H9 (cell line): Measurements from ENCODE around the gene LY6G5C. TPM values are rescaled to one million over a fixed set of nuclear protein-coding genes. Genes with fewer than 3 reads are reported as not detected.

Source experiments
- DNase-seq: peaks from one replicate; pipeline ENCODE4 v3.0.0-alpha.2; 2017
- H2AFZ ChIP-seq: one replicate; pipeline ENCODE4 v1.6.1; 2013; ENCODE audit warnings: mild to moderate bottlenecking, low read length, control low read depth, moderate library complexity
- H2AK5ac ChIP-seq: 2 replicates; pipeline ENCODE4 v1.6.1; 2013; ENCODE audit warnings: low read length, control low read depth, mixed read lengths; ENCODE audit not compliant: insufficient read length
- H2BK120ac ChIP-seq: one replicate; pipeline ENCODE4 v1.6.1; 2013; ENCODE audit warnings: low read depth, mild to moderate bottlenecking, low read length, control low read depth, inconsistent platforms; ENCODE audit not compliant: poor library complexity, severe bottlenecking
- H2BK12ac ChIP-seq: 2 replicates; pipeline ENCODE4 v1.6.1; 2013; ENCODE audit warnings: low read length, control low read depth, mixed read lengths, low read depth; ENCODE audit not compliant: insufficient read length
- H2BK15ac ChIP-seq: 2 replicates; pipeline ENCODE4 v1.6.1; 2013; ENCODE audit warnings: low read depth, low read length, control low read depth
- H2BK20ac ChIP-seq: one replicate; pipeline ENCODE4 v1.6.1; 2013; ENCODE audit warnings: low read depth, mild to moderate bottlenecking, low read length, control low read depth, inconsistent platforms; ENCODE audit not compliant: poor library complexity, severe bottlenecking
- H2BK5ac ChIP-seq: 2 replicates; pipeline ENCODE4 v1.6.1; 2013; ENCODE audit warnings: low read length, control low read depth, mixed read lengths; ENCODE audit not compliant: insufficient read length
- H3K14ac ChIP-seq: 2 replicates; pipeline ENCODE4 v1.6.1; 2013; ENCODE audit warnings: low read length, control low read depth; ENCODE audit not compliant: insufficient read depth
- H3K18ac ChIP-seq: 2 replicates; pipeline ENCODE4 v1.6.1; 2013; ENCODE audit warnings: low read depth, mild to moderate bottlenecking, mixed read lengths, low read length, control low read depth; ENCODE audit not compliant: insufficient read length
- H3K23ac ChIP-seq: 2 replicates; pipeline ENCODE4 v1.6.1; 2013; ENCODE audit warnings: low read length, control low read depth, mixed read lengths, low read depth; ENCODE audit not compliant: insufficient read length
- H3K23me2 ChIP-seq: 2 replicates; pipeline ENCODE4 v1.6.1; 2013; ENCODE audit warnings: low read depth, mild to moderate bottlenecking, mixed read lengths, low read length, control low read depth; ENCODE audit not compliant: insufficient read length, poor library complexity, severe bottlenecking
- H3K27ac ChIP-seq: 2 replicates; pipeline ENCODE4 v1.5.1; 2013; ENCODE audit warnings: low read length, control low read depth, mixed read lengths, low read depth; ENCODE audit not compliant: insufficient read length
- H3K27me3 ChIP-seq: 2 replicates; pipeline ENCODE4 v1.6.1; 2013; ENCODE audit warnings: low read length, control low read depth, inconsistent platforms; ENCODE audit not compliant: insufficient read depth
- H3K4ac ChIP-seq: 2 replicates; pipeline ENCODE4 v1.6.1; 2013; ENCODE audit warnings: low read depth, mild to moderate bottlenecking, control low read depth, inconsistent platforms, low read length, moderate library complexity
- H3K4me1 ChIP-seq: 2 replicates; pipeline ENCODE4 v1.6.1; 2013; ENCODE audit warnings: low read length, control low read depth, inconsistent platforms; ENCODE audit not compliant: insufficient read depth
- H3K4me2 ChIP-seq: 2 replicates; pipeline ENCODE4 v1.6.1; 2013; ENCODE audit warnings: low read length, control low read depth, mixed read lengths; ENCODE audit not compliant: insufficient read length, insufficient read depth
- H3K56ac ChIP-seq: 2 replicates; pipeline ENCODE4 v1.6.1; 2013; ENCODE audit warnings: low read depth, mild to moderate bottlenecking, mixed read lengths, low read length, control low read depth; ENCODE audit not compliant: insufficient read length
- H3K79me1 ChIP-seq: 2 replicates; pipeline ENCODE4 v1.6.1; 2013; ENCODE audit warnings: low read depth, mild to moderate bottlenecking, moderate library complexity, low read length, control low read depth, inconsistent platforms; ENCODE audit not compliant: insufficient read depth, poor library complexity, severe bottlenecking
- H3K79me2 ChIP-seq: 2 replicates; pipeline ENCODE4 v1.6.1; 2013; ENCODE audit warnings: low read length, control low read depth, inconsistent platforms; ENCODE audit not compliant: insufficient read depth
- H3K9ac ChIP-seq: 2 replicates; pipeline ENCODE4 v1.6.1; 2013; ENCODE audit warnings: low read length, control low read depth, mixed read lengths; ENCODE audit not compliant: insufficient read length; ENCODE audit errors: extremely low read depth
- H3K9me3 ChIP-seq: one replicate; pipeline ENCODE4 v1.6.1; 2013; ENCODE audit warnings: low read depth, low read length, inconsistent platforms; ENCODE audit not compliant: control insufficient read depth
- H3T11ph ChIP-seq: one replicate; pipeline ENCODE4 v1.6.1; 2013; ENCODE audit warnings: mild to moderate bottlenecking, low read length, control low read depth, inconsistent platforms
- H4K20me1 ChIP-seq: one replicate; pipeline ENCODE4 v1.6.1; 2013; ENCODE audit not compliant: control insufficient read depth, insufficient read length, insufficient read depth
- H4K5ac ChIP-seq: 2 replicates; pipeline ENCODE4 v1.6.1; 2013; ENCODE audit warnings: low read depth, mild to moderate bottlenecking, mixed read lengths, low read length, control low read depth; ENCODE audit not compliant: insufficient read length
- H4K8ac ChIP-seq: replicated peaks from 2 replicates; pipeline ENCODE4 v1.6.1; 2013; ENCODE audit warnings: low read length, control low read depth, mixed read lengths, low read depth; ENCODE audit not compliant: insufficient read length
- H4K91ac ChIP-seq: 2 replicates; pipeline ENCODE4 v1.6.1; 2013; ENCODE audit warnings: low read depth, mild to moderate bottlenecking, moderate library complexity, mixed read lengths, low read length, control low read depth; ENCODE audit not compliant: insufficient read length
- H3K27ac Mint-ChIP-seq, 3 experiments: 2 replicates in 2 of 3; 3 replicates in 1 of 3; pipeline ENCODE4 v1.8.0; 2020 to 2021; ENCODE audit warnings: mixed read lengths in 3 of 3, mild to moderate bottlenecking in 1 of 3, moderate library complexity in 1 of 3
- H3K27me3 Mint-ChIP-seq: 2 replicates; pipeline ENCODE4 v1.8.0; 2021; ENCODE audit warnings: low read depth, mild to moderate bottlenecking, moderate library complexity, mixed read lengths
- H3K36me3 Mint-ChIP-seq, 3 experiments: 2 replicates in 2 of 3; 3 replicates in 1 of 3; pipeline ENCODE4 v1.8.0; 2020 to 2021; ENCODE audit warnings: low read depth in 3 of 3, mixed read lengths in 3 of 3; ENCODE audit not compliant: insufficient read depth in 1 of 3
- H3K4me1 Mint-ChIP-seq, 2 experiments: 2 replicates each; pipeline ENCODE4 v1.8.0; 2020; ENCODE audit warnings: mixed read lengths in 2 of 2
- H3K4me3 Mint-ChIP-seq, 2 experiments: 2 replicates in 1 of 2; 3 replicates in 1 of 2; pipeline ENCODE4 v1.8.0; 2020 to 2021; ENCODE audit warnings: mild to moderate bottlenecking in 2 of 2, mixed read lengths in 2 of 2, moderate library complexity in 1 of 2
- H3K9me3 Mint-ChIP-seq, 2 experiments: 2 replicates in 1 of 2; 3 replicates in 1 of 2; pipeline ENCODE4 v1.8.0; 2020; ENCODE audit warnings: mild to moderate bottlenecking in 2 of 2, mixed read lengths in 2 of 2, moderate library complexity in 1 of 2
- CTCF ChIP-seq: fragments of 200-600 bp; sonication (generic); conservative IDR thresholded peaks from 3 replicates; pipeline ENCODE4 v1.8.0; 2021; ENCODE audit warnings: antibody characterized with exemption, mild to moderate bottlenecking
- WGBS: extraction: QIAGEN DNeasy Blood & Tissue Kit; methylation state at CpG from one replicate; pipeline ENCODE4 v1.1.7; 2013; ENCODE audit warnings: missing lambda C conversion rate, low lambda C conversion rate, mixed read lengths; ENCODE audit not compliant: insufficient read length; ENCODE audit errors: extremely low coverage; 5-methylcytosine and 5-hydroxymethylcytosine counted together
- total RNA-seq: library from RNA; stranded (reverse); gene quantifications from 2 replicates; pipeline ENCODE4 v1.2.1, GENCODE V29; 2021

Gene LY6G5C
- total RNA-seq, 1 experiment from 2014 or later = 2.2 TPM

GRCh38 chr6:31658158-31658688 is 22.6 kb downstream of the LY6G5C start:
- WGBS = no CpG with 5 or more reads among the region's 4 CpGs
- 0 out of 7 replicates have a peak overlapping the region, but pooled peaks of 1 of the 3 experiments have one; percentile 7 for H3K27ac Mint-ChIP-seq
- H4K5ac ChIP-seq = no peak overlapping the region
- H4K20me1 ChIP-seq = no peaks in the 10 kb centered on the region
- no peak overlapping the region for H3K56ac ChIP-seq
- peaks cover 21 to 27% of the 10 kb centered on the region in 2 experiments for H3K4me1 Mint-ChIP-seq
- no peak overlapping the region for H4K91ac ChIP-seq
- no peaks in the 10 kb centered on the region; the same call in 1 of the 2 replicates for H3K27me3 Mint-ChIP-seq
- no peak overlapping the region for H2BK20ac ChIP-seq
- no peak for DNase-seq
- H3K18ac ChIP-seq = no peak overlapping the region
- no peak overlapping the region for H3K14ac ChIP-seq
- no peaks in the 10 kb centered on the region for H3K9me3 Mint-ChIP-seq
- no peak overlapping the region for H3K4me2 ChIP-seq
- peak overlapping the region; percentile 34 to 69; a peak in 4 of 5 replicates for H3K4me3 Mint-ChIP-seq
- H2BK5ac ChIP-seq = no peak overlapping the region
- no peak overlapping the region for H2BK15ac ChIP-seq
- peaks cover 9 to 34% (median 27%) of the 10 kb centered on the region in 3 experiments; a peak in 6 of 7 replicates for H3K36me3 Mint-ChIP-seq
- H3K9ac ChIP-seq = no peak overlapping the region
- no peaks in the 10 kb centered on the region for H3K9me3 ChIP-seq
- no peak for TF ChIP-seq CTCF
- peaks cover 4% of the 10 kb centered on the region; the same call in 1 of the 2 replicates for H3K79me2 ChIP-seq
- H3K23me2 ChIP-seq = peaks cover 8% of the 10 kb centered on the region
- no peak overlapping the region for H3T11ph ChIP-seq
- no peaks in the 10 kb centered on the region for H3K27me3 ChIP-seq
- no peak overlapping the region for H3K4ac ChIP-seq
- H3K23ac ChIP-seq = no peak overlapping the region
- peaks cover 9% of the 10 kb centered on the region for H3K79me1 ChIP-seq
- H2AK5ac ChIP-seq = no peak overlapping the region
- H2AFZ ChIP-seq = no peak overlapping the region
- no peak overlapping the region for H2BK12ac ChIP-seq
- no peak overlapping the region for H4K8ac ChIP-seq
- H2BK120ac ChIP-seq = no peak overlapping the region
- H3K27ac ChIP-seq = no peak overlapping the region
- H3K4me1 ChIP-seq = no peaks in the 10 kb centered on the region
